Endothelial cell of umbilical vein (primary cell): Measurements from ENCODE around the gene BEX3. TPM values are rescaled to one million over a fixed set of nuclear protein-coding genes. Genes with fewer than 3 reads are reported as not detected.

Source experiments
- BruUV-seq: library from RNA; stranded (reverse); fragments of 400-500 nt; replicated peaks from 2 replicates; lab custom pipeline; 2021; lab: Mats Ljungman, UMichigan
- CTCF ChIA-PET: fragments of 300-600, 350-600 bp; sonication (Branson Sonifier 250); formaldehyde crosslinking; loops from one replicate; lab custom pipeline; 2021; ENCODE audit warnings: antibody characterized with exemption, inconsistent platforms; lab: Charles Lee
- POLR2A ChIA-PET: fragments of 300-600, 350-600 bp; sonication (Branson Sonifier 250); formaldehyde crosslinking; loops from one replicate; lab custom pipeline; 2021; ENCODE audit warnings: antibody characterized with exemption, inconsistent platforms; lab: Charles Lee
- DNase-seq: peaks from one replicate; pipeline ENCODE4 v3.0.0-alpha.2; 2011; ENCODE audit warnings: low read depth, low spot score
- FAIRE-seq: peaks from 2 replicates; lab custom pipeline; 2011; peaks lifted over from hg19 to GRCh38; lab: Jason Lieb, UNC
- H2AFZ ChIP-seq: 2 replicates; pipeline ENCODE4 v1.6.0; 2012; ENCODE audit warnings: low read depth, low read length, control low read depth, inconsistent platforms
- H3K27ac ChIP-seq: 2 replicates; pipeline ENCODE4 v1.5.1; 2011; ENCODE audit warnings: low read depth, mild to moderate bottlenecking, control low read depth, low read length, moderate library complexity; ENCODE audit not compliant: insufficient read depth
- H3K27me3 ChIP-seq, 2 experiments: 2 replicates each; pipeline versions ENCODE4 v1.6.0 to v1.6.1; 2011; ENCODE audit warnings: low read length in 2 of 2, mixed read lengths in 1 of 2; ENCODE audit not compliant: control insufficient read depth in 2 of 2, insufficient read depth in 2 of 2
- H3K36me3 ChIP-seq, 2 experiments: 2 replicates in 1 of 2; 3 replicates in 1 of 2; pipeline ENCODE4 v1.5.1; 2011; ENCODE audit warnings: low read length in 2 of 2, mild to moderate bottlenecking in 1 of 2, moderate library complexity in 1 of 2; ENCODE audit not compliant: control insufficient read depth in 2 of 2, insufficient read depth in 2 of 2; ENCODE audit errors: extremely low read depth in 1 of 2
- H3K4me1 ChIP-seq: 3 replicates; pipeline ENCODE4 v1.5.1; 2011; ENCODE audit warnings: mild to moderate bottlenecking, low read length; ENCODE audit not compliant: control insufficient read depth, insufficient read depth; ENCODE audit errors: extremely low read depth
- H3K4me2 ChIP-seq: 2 replicates; pipeline ENCODE4 v1.6.1; 2011; ENCODE audit warnings: low read length, control low read depth, mixed read lengths; ENCODE audit not compliant: insufficient read depth
- H3K4me3 ChIP-seq, 3 experiments: fragments of 200-600 bp in 1 of 3; sonication (generic), shearing (Covaris generic) in 1 of 3; replicated peaks in 1 of 3; 2 replicates each; pipeline ENCODE4 v1.5.1; 2011 to 2016; ENCODE audit warnings: control low read depth in 3 of 3, low read length in 3 of 3, mild to moderate bottlenecking in 2 of 3, inconsistent platforms in 1 of 3, low read depth in 1 of 3, moderate library complexity in 1 of 3; ENCODE audit not compliant: insufficient read depth in 1 of 3
- H3K79me2 ChIP-seq: 2 replicates; pipeline ENCODE4 v1.6.0; 2012; ENCODE audit warnings: low read length, inconsistent platforms; ENCODE audit not compliant: control insufficient read depth, insufficient read depth
- H3K9ac ChIP-seq: replicated peaks from 2 replicates; pipeline ENCODE3; 2011; ENCODE audit warnings: low read length, control low read depth; ENCODE audit not compliant: insufficient read depth; ENCODE audit errors: extremely low read depth
- H3K9me1 ChIP-seq: replicated peaks from 3 replicates; pipeline ENCODE4 v1.6.0; 2011; ENCODE audit warnings: mild to moderate bottlenecking, low read length; ENCODE audit not compliant: control insufficient read depth, insufficient read depth; ENCODE audit errors: extremely low read depth
- H3K9me3 ChIP-seq: replicated peaks from 2 replicates; pipeline ENCODE4 v1.5.1; 2012; ENCODE audit warnings: low read length, inconsistent platforms; ENCODE audit not compliant: control insufficient read depth, insufficient read depth
- H4K20me1 ChIP-seq: replicated peaks from 2 replicates; pipeline ENCODE3; 2011; ENCODE audit warnings: mild to moderate bottlenecking, low read length; ENCODE audit not compliant: control insufficient read depth, insufficient read depth; ENCODE audit errors: extremely low read depth
- CTCF ChIP-seq, 2 donors: IDR thresholded peaks; 1 replicate in 1 of 2; 2 replicates in 1 of 2; pipeline ENCODE4 v1.5.1; 2011; ENCODE audit warnings: low read length in 2 of 2, mild to moderate bottlenecking in 2 of 2, moderate library complexity in 2 of 2, control low read depth in 1 of 2, inconsistent platforms in 1 of 2, low read depth in 1 of 2; ENCODE audit not compliant: insufficient read depth in 1 of 2; ENCODE audit errors: extremely low read depth in 1 of 2
- EZH2 ChIP-seq: IDR thresholded peaks from 2 replicates; pipeline ENCODE4 v1.6.1; 2012; ENCODE audit warnings: borderline replicate concordance, low read depth, mild to moderate bottlenecking, moderate library complexity, low read length, inconsistent platforms; ENCODE audit not compliant: severe bottlenecking
- FOS ChIP-seq: IDR thresholded peaks from 2 replicates; pipeline ENCODE4 v1.6.1; 2011; ENCODE audit warnings: mild to moderate bottlenecking, low read length, moderate library complexity, borderline replicate concordance; ENCODE audit not compliant: insufficient read depth
- GATA2 ChIP-seq: IDR thresholded peaks from 2 replicates; pipeline ENCODE4 v1.7.0; 2011; ENCODE audit warnings: low read depth, mild to moderate bottlenecking, moderate library complexity, mixed read lengths, low read length; ENCODE audit not compliant: insufficient read length, insufficient read depth
- JUN ChIP-seq: IDR thresholded peaks from 2 replicates; pipeline ENCODE4 v1.6.1; 2011; ENCODE audit warnings: borderline replicate concordance, low read depth; ENCODE audit not compliant: insufficient read length, insufficient read depth
- MAX ChIP-seq: IDR thresholded peaks from 2 replicates; pipeline ENCODE4 v1.6.1; 2011; ENCODE audit not compliant: insufficient read depth, insufficient read length
- MYC ChIP-seq: IDR thresholded peaks from one replicate; pipeline ENCODE4 v1.6.1; 2011; ENCODE audit warnings: mild to moderate bottlenecking, low read depth, low read length
- POLR2A ChIP-seq: IDR thresholded peaks from 2 replicates; pipeline ENCODE4 v1.6.1; 2012; ENCODE audit warnings: low read depth, mild to moderate bottlenecking, control low read depth, low read length
- dilution Hi-C: fragments of 300-500 bp; cut with MboI; formaldehyde crosslinking; loops from one replicate; pipeline ENCODE4 v1.15.0; 2019; ENCODE audit warnings: low sequenced_read_pairs; ENCODE audit not compliant: extremely low pct_ligation_motif_present
- intact Hi-C: fragments of 100-400 bp; cut with micrococcal nuclease; formaldehyde crosslinking; loops from one replicate; pipeline ENCODE4 v1.10.0; 2022
- polyA plus RNA-seq, 4 experiments: library from polyadenylated mRNA; depleted of rRNA in 3 of 4; stranded (reverse) in 3 of 4; unstranded in 1 of 4; fragments of >200 nt; gene quantifications; 2 replicates each; pipeline versions ENCODE4 v1.2.1 to v1.2.3, GENCODE V29; 2011 to 2012; ENCODE audit warnings: missing spikeins in 1 of 4
- total RNA-seq: library from RNA; stranded (reverse); gene quantifications from 2 replicates; pipeline ENCODE4 v1.2.3, GENCODE V29; 2021

The BEX3 gene
- total and polyA plus RNA-seq, 2 donors (not counting 3 experiments of a cell fraction or from before 2014, with no cell fraction given) = 227 to 332 TPM

- Histone ChIP-seq H3K4me3 (no peak overlapping the region), H3K79me2 (no peaks in the 10 kb centered on the region), H2AFZ (peak overlapping the region; percentile 55), H3K27me3 (no peaks in the 10 kb centered on the region), H4K20me1 (no peaks in the 10 kb centered on the region), H3K9ac (no peak overlapping the region), H3K4me1 (peaks cover 30% of the 10 kb centered on the region), H3K9me3 (no peaks in the 10 kb centered on the region), H3K36me3 (no peaks in the 10 kb centered on the region), H3K4me2 (no peak overlapping the region), H3K9me1 (no peaks in the 10 kb centered on the region), H3K27ac (peak overlapping the region; percentile 46)
- dilution Hi-C loops = no loop called here
- CTCF ChIA-PET = no interaction called here
- BruUV-seq = no TSS peak
- POLR2A ChIA-PET = no interaction called here
- intact Hi-C loops = no loop called here
- DNase-seq = peak; percentile 37
- TF ChIP-seq MAX (no peak), FOS (peak; percentile 15), JUN (no peak)
- FAIRE-seq = no peak
Measured at GRCh38 chrX:103396186-103396585, 19.8 kb downstream of the BEX3 start.

GRCh38 chrX:103396660-103397059 lies 20.3 kb downstream of the BEX3 start:
- no peaks in the 10 kb centered on the region for H3K79me2 ChIP-seq
- DNase-seq (no peak), FAIRE-seq (no peak)
- dilution Hi-C loops = no loop called here
- no peak overlapping the region for H3K9ac ChIP-seq
- no peaks in the 10 kb centered on the region for H4K20me1 ChIP-seq
- no peaks in the 10 kb centered on the region for H3K9me1 ChIP-seq
- peak overlapping the region; percentile 55 for H2AFZ ChIP-seq
- H3K4me2 ChIP-seq = peak overlapping the region; percentile 22
- H3K4me3 ChIP-seq = no peak overlapping the region
- TSS peak; percentile 67 for BruUV-seq
- no peaks in the 10 kb centered on the region for H3K9me3 ChIP-seq
- CTCF ChIA-PET = interaction anchor here (1.5 kb wide), 1 partner anchor 67 kb away, joined by 4 read pairs; no protein-coding TSS in a partner anchor
- TF ChIP-seq POLR2A = no peak
- no peak for TF ChIP-seq MAX
- TF ChIP-seq GATA2 = no peak
- no peak for TF ChIP-seq CTCF (IDR thresholded peaks at IDR 0.05; ENCODE audit: extremely low read depth in 1 of 2, insufficient read depth in 1 of 2, low read depth in 1 of 2, low read length in 2 of 2)
- TF ChIP-seq JUN = no peak
- TF ChIP-seq FOS = no peak
- no peak for TF ChIP-seq MYC
- TF ChIP-seq EZH2 = no peak
- H3K4me1 ChIP-seq = peaks cover 30% of the 10 kb centered on the region
- POLR2A ChIA-PET = no interaction called here
- no peaks in the 10 kb centered on the region for H3K27me3 ChIP-seq
- intact Hi-C loops = no loop called here
- H3K27ac ChIP-seq = peak overlapping the region; percentile 46
- no peaks in the 10 kb centered on the region for H3K36me3 ChIP-seq
